COR-L47 (cell line): Measurements from ENCODE around the gene PGPEP1.
"Not testable (repeated sequence)": the region's sequence is repeated elsewhere in the genome, so short reads cannot be mapped to it uniquely, and the experiment has no call there.

Experiments
- DNase-seq: peaks from one replicate; lab custom pipeline; 2025; lab: John Stamatoyannopoulos, UW

Gene PGPEP1

GRCh38 chr19:18364826-18365528, 24.6 kb downstream of the PGPEP1 start:
- peak; percentile 80 for DNase-seq

- no peak for DNase-seq
Observed at GRCh38 chr19:18366021-18366435, 25.6 kb downstream of the PGPEP1 start.

GRCh38 chr19:18368504-18369222, 28.3 kb downstream of the PGPEP1 start:
- no peak for DNase-seq

- no peak for DNase-seq
Observed at GRCh38 chr19:18373407-18373891, 33.1 kb downstream of the PGPEP1 start.

- peak; percentile 54 for DNase-seq
Observed at GRCh38 chr19:18373892-18374629, 33.7 kb downstream of the PGPEP1 start.

DNA sequence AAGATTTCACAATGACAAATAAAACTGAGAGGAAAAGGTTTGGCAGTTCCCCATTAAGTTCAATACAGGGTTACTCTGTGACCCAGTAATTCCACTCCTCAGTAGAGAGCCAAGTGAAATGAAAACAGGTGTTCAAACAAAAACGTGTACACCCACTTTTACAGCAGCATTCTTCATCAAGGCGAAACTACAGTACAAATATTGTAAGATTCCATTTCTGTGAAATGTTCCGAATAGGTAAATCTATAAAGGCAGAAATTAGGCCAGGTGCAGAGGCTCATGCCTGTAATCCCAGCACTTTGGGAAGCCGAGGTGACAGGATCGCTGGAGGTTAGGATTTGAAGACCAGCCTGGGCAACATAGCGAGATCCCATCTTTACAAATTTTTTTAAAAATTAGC, 36.6 kb downstream of the PGPEP1 start:
- no peak for DNase-seq

- no peak for DNase-seq
Observed at GRCh38 chr19:18379803-18380747, 39.7 kb downstream of the PGPEP1 start.

GRCh38 chr19:18380843-18381242, 40.4 kb downstream of the PGPEP1 start:
- DNase-seq: no peak

- DNase-seq: not testable (repeated sequence)
Observed at GRCh38 chr19:18383622-18384021, 43.2 kb downstream of the PGPEP1 start.

- DNase-seq: no peak
Observed at GRCh38 chr19:18384775-18385174, 44.4 kb downstream of the PGPEP1 start.

DNA sequence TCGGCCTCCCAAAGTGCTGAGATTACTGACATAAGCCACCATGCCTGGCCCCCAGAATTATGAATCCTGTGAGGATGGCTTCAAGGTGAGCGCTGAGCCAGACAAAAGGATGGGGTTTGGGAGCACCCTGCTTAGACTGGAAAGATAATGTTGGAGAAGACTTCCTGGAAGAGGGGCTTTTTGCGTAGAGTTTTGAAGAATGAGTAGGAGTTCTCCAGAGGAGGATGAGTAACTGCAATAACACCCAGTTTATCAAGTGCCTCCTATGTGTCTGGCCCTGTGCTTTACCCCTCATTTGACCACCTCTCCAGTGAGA, 44.9 kb downstream of the PGPEP1 start:
- no peak for DNase-seq

DNA sequence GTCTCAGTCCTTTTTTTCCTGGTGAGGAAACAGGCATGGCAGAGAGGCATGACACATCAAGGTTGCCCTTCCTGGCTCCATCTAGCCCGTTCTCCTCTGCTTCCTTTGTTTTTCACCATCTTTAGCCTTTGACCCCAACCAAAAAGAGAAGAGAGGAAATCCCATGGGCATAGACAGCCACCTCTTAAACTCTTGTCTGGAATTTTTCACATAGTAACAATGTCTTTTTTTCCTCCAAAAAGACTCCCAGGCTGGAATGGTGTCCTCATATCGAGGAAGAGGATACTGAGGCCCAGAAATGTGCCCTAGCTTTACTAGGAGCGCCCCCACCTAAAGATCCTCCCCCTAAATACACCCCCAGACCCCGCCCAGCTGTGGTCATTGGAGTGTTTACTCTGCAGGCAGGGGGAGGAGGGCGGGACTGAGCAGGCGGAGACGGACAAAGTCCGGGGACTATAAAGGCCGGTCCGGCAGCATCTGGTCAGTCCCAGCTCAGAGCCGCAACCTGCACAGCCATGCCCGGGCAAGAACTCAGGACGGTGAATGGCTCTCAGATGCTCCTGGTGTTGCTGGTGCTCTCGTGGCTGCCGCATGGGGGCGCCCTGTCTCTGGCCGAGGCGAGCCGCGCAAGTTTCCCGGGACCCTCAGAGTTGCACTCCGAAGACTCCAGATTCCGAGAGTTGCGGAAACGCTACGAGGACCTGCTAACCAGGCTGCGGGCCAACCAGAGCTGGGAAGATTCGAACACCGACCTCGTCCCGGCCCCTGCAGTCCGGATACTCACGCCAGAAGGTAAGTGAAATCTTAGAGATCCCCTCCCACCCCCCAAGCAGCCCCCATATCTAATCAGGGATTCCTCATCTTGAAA, 45.5 kb downstream of the PGPEP1 start, which contains the start of gene GDF15:
GDF15 (plus strand) TSS at position 484 of the 868 bp plus-strand sequence; CDS start at position 516, 32 bp downstream.
- DNase-seq: no peak

GRCh38 chr19:18386543-18387271, 46.3 kb downstream of the PGPEP1 start:
- no peak for DNase-seq

DNA sequence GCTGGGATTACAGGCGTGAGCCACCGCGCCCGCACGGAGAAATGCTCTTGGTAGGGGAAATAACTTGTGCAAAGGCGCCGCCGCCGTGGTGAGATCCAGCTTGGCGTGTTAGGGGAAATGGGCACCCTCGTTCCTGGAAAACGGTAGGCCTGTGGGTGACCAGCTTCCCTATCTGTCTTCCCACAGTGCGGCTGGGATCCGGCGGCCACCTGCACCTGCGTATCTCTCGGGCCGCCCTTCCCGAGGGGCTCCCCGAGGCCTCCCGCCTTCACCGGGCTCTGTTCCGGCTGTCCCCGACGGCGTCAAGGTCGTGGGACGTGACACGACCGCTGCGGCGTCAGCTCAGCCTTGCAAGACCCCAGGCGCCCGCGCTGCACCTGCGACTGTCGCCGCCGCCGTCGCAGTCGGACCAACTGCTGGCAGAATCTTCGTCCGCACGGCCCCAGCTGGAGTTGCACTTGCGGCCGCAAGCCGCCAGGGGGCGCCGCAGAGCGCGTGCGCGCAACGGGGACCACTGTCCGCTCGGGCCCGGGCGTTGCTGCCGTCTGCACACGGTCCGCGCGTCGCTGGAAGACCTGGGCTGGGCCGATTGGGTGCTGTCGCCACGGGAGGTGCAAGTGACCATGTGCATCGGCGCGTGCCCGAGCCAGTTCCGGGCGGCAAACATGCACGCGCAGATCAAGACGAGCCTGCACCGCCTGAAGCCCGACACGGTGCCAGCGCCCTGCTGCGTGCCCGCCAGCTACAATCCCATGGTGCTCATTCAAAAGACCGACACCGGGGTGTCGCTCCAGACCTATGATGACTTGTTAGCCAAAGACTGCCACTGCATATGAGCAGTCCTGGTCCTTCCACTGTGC, 47.9 kb downstream of the PGPEP1 start:
- DNase-seq: peak; percentile 78

DNA sequence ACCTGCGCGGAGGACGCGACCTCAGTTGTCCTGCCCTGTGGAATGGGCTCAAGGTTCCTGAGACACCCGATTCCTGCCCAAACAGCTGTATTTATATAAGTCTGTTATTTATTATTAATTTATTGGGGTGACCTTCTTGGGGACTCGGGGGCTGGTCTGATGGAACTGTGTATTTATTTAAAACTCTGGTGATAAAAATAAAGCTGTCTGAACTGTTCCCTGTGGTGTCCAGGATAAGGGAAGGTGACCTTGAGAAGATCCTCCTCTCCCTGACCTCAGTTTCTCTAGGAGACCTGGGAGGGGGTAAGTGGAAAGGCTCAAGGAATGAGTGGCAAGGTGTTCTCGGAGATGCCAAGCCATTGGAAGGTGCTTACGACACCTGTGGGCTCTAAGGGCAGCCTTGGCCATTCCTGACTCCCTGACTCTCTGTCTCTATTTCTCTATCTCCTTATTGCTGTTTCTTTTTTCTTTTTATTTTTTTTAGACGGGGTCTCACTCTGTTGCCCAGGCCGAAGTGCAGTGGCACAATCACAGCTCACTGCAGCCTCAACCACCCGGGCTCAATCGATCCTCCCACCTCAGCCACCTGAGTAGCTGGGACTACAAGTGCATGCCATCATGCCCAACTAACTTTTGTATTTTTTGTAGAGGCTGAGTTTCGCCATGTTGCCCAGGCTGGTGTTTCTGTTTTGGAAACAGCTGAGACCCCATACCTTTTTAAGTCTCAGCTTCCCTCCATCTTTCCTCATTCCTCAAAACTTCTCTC, 48.7 kb downstream of the PGPEP1 start:
- no peak for DNase-seq

GRCh38 chr19:18389726-18390064, 49.3 kb downstream of the PGPEP1 start:
- DNase-seq: no peak

GRCh38 chr19:18390065-18390907, 49.9 kb downstream of the PGPEP1 start:
- no peak for DNase-seq
